ACC112 (cell line): ENCODE results near the gene TASOR2.

ENCODE experiments used
- H2AFZ ChIP-seq: fragments of 200-600 bp; sonication (generic); one replicate; pipeline ENCODE4 v1.6.0; 2017; ENCODE audit warnings: antibody characterized with exemption, low read length; ENCODE audit not compliant: unreplicated experiment
- H3K27ac ChIP-seq: fragments of 200-600 bp; sonication (generic); 2 replicates; pipeline ENCODE4 v1.5.1; 2014; ENCODE audit warnings: low read depth, mild to moderate bottlenecking, antibody characterized with exemption, low read length, moderate library complexity
- H3K27me3 ChIP-seq: fragments of 200-600 bp; sonication (generic); 2 replicates; pipeline ENCODE4 v1.6.1; 2014; ENCODE audit warnings: mild to moderate bottlenecking, antibody characterized with exemption, low read length, moderate library complexity, mixed read lengths; ENCODE audit not compliant: insufficient read depth
- H3K36me3 ChIP-seq: fragments of 200-600 bp; sonication (generic); 2 replicates; pipeline ENCODE4 v1.6.1; 2016; ENCODE audit warnings: mild to moderate bottlenecking, antibody characterized with exemption, low read length, moderate library complexity, mixed read lengths; ENCODE audit not compliant: insufficient read depth
- H3K4me1 ChIP-seq: fragments of 200-600 bp; sonication (generic); one replicate; pipeline ENCODE4 v1.6.1; 2016; ENCODE audit warnings: low read length, mixed read lengths; ENCODE audit not compliant: insufficient read depth, unreplicated experiment, control insufficient read depth
- H3K4me3 ChIP-seq: fragments of 200-600 bp; sonication (generic); 2 replicates; pipeline ENCODE4 v1.5.1; 2014; ENCODE audit warnings: mild to moderate bottlenecking, low read depth, low read length
- H3K79me2 ChIP-seq: fragments of 200-600 bp; sonication (generic); one replicate; pipeline ENCODE4 v1.6.0; 2016; ENCODE audit warnings: low read length; ENCODE audit not compliant: control insufficient read depth, unreplicated experiment, insufficient read depth

TASOR2 gene

DNA sequence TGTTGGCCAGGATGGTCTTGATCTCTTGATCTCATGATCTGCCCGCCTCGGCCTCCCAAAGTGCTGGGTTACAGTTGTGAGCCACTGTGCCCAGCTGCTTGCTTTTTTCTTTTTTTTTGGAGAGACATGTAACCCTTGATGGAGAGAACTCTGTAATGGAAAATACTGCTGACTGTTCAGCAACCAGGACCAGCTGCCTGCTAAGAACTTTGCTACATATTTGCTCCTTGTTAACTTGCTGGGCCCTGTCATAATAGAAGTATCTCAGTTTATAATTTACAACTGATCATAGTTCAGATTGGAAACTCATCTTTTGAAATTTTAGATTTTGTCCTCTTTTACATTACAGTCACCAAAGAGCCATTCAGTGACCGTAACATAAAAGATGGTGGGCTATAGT is 34.9 kb downstream of the TASOR2 start:
- Histone ChIP-seq H3K27ac (no peak overlapping the region), H3K36me3 (peaks cover 29% of the 10 kb centered on the region), H3K27me3 (no peaks in the 10 kb centered on the region), H2AFZ (no peak overlapping the region), H3K79me2 (peaks cover 35% of the 10 kb centered on the region), H3K4me3 (no peak overlapping the region), H3K4me1 (no peaks in the 10 kb centered on the region)

DNA sequence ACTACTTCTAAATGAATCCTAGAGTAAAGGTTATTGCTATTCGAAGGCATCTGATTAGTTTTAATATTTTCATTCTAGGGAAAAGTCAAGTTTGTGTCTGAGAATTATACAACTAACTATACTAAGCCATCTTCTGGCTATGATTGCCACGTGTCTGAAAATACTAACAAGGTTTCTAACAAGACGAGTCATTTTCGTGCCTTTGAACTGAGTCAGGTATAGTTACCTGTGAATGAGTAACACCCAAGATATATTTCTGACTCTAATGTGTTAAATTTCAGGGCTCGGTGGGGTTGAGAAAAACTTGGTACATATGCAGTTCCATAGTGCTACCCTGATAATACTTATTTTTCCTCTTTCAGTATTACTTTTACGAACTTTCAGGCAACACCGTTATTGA is 35.5 kb downstream of the TASOR2 start:
- Histone ChIP-seq H3K79me2 (peaks cover 28% of the 10 kb centered on the region), H3K27me3 (no peaks in the 10 kb centered on the region), H3K36me3 (peaks cover 29% of the 10 kb centered on the region), H2AFZ (no peak overlapping the region), H3K27ac (no peak overlapping the region), H3K4me3 (no peak overlapping the region), H3K4me1 (no peaks in the 10 kb centered on the region)

GRCh38 chr10:5723692-5724091 is 39.1 kb downstream of the TASOR2 start:
- Histone ChIP-seq H3K27ac (no peak overlapping the region), H2AFZ (no peak overlapping the region), H3K36me3 (peaks cover 29% of the 10 kb centered on the region), H3K4me3 (no peak overlapping the region), H3K27me3 (no peaks in the 10 kb centered on the region), H3K4me1 (no peaks in the 10 kb centered on the region), H3K79me2 (peaks cover 13% of the 10 kb centered on the region)

DNA sequence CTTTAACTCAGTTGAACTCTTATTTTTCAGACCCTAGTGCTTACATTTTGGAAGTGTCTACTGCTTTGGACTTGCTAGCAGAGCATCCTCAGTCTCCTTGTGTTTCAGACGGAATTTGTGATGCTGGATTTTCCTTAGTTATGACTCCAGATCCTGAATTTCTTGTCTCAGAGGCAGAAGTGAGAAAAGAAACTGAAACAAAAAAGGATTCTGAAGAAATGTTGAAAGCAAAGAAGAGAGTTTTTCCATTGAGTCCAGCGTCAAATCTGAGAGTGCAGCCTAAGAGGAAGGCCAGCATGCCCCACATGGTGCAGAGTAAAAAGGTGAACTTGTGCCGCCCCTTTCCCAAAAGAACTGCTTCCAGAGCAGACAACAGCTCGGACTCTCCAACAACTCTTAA is 46.1 kb downstream of the TASOR2 start:
- Histone ChIP-seq H2AFZ (no peak overlapping the region), H3K4me3 (no peak overlapping the region), H3K27ac (no peak overlapping the region), H3K36me3 (peaks cover 12% of the 10 kb centered on the region), H3K79me2 (no peaks in the 10 kb centered on the region), H3K27me3 (no peaks in the 10 kb centered on the region), H3K4me1 (no peaks in the 10 kb centered on the region)

- Histone ChIP-seq H3K27ac (no peak overlapping the region), H3K79me2 (no peaks in the 10 kb centered on the region), H3K27me3 (no peaks in the 10 kb centered on the region), H3K36me3 (peaks cover 12% of the 10 kb centered on the region), H3K4me1 (no peaks in the 10 kb centered on the region), H2AFZ (no peak overlapping the region), H3K4me3 (no peak overlapping the region)
Observed at GRCh38 chr10:5731559-5731958, 46.9 kb downstream of the TASOR2 start.

DNA sequence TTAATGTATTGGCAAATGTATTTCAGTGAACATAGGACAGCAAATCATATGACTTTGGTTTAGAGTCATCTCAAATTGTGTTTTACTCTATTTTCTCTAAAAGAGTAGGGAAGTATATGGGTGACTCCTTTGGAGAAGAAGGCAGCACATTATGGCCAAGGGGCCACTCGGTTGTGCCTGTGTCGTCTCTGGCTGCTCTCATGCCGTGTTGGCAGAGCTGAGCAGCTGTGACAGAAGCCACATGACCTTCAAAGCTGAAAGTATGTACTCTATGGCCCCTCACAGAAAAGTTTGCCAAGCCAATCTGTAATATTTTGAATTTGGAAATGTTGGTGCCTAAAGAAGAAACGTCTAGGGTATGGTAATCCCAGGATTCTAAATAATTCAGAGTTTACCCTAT is 47.5 kb downstream of the TASOR2 start:
- Histone ChIP-seq H2AFZ (no peak overlapping the region), H3K4me1 (no peaks in the 10 kb centered on the region), H3K27ac (no peak overlapping the region), H3K4me3 (no peak overlapping the region), H3K79me2 (no peaks in the 10 kb centered on the region), H3K27me3 (no peaks in the 10 kb centered on the region), H3K36me3 (peaks cover 12% of the 10 kb centered on the region)
